ENCODE results near the gene ASPHD1. TPM values are rescaled to one million over a fixed set of nuclear protein-coding genes. Genes with fewer than 3 reads are reported as not detected.

The ASPHD1 gene
- total and polyA plus RNA-seq, 4 experiments from 2014 or later, result not detected

GRCh38 chr16:29951625-29952365 is 51.5 kb downstream of the ASPHD1 start:
- ChIA-PET POLR2A (ENCODE audit: partially characterized antibody) (no interaction called here), CTCF (ENCODE audit: partially characterized antibody) (no interaction called here)
- Mint-ChIP-seq H3K4me1 (no peaks in the 10 kb centered on the region), H3K27ac (no peak overlapping the region), H3K27me3 (peaks cover 1 to 2% of the 10 kb centered on the region in 2 donors), H3K36me3 (no peaks in the 10 kb centered on the region), H3K4me3 (no peak overlapping the region), H3K9me3 (peaks cover 0 to 7% (median 2%) of the 10 kb centered on the region in 8 donors)
- Histone ChIP-seq H3K9me3 (ENCODE audit: control insufficient read depth in 1 of 2, low read length in 2 of 2) (no peaks in the 10 kb centered on the region), H3K27ac (ENCODE audit: low read depth, low read length) (no peak overlapping the region), H3K36me3 (ENCODE audit: insufficient read depth, low read length) (no peaks in the 10 kb centered on the region), H3K27me3 (ENCODE audit: insufficient read depth, low read length) (no peaks in the 10 kb centered on the region), H3K4me3 (ENCODE audit: low read length in 2 of 2) (no peak overlapping the region), H3K4me1 (ENCODE audit: insufficient read depth, low read length) (no peaks in the 10 kb centered on the region)
- no peak for DNase-seq
- intact Hi-C loops (cut with micrococcal nuclease), result no loop called here

Other genes starting within 250 kb of the ASPHD1 start
- gene SPN, start 237.2 kb upstream of the ASPHD1 start, total RNA-seq, result 100 to 1,000 TPM; 168 to 175 TPM
- gene SPN, start 237.2 kb upstream of the ASPHD1 start, polyA plus RNA-seq, result 100 to 1,000 TPM in 1 of 2 donors, 10 to 100 TPM in 1; 86.3 to 208 TPM
- 1 to 10 TPM in 1 of 2 experiments, under 1 TPM in 1; 0.99 to 1.1 TPM for gene QPRT, start 221.3 kb upstream of the ASPHD1 start, total RNA-seq
- gene QPRT, start 221.3 kb upstream of the ASPHD1 start, polyA plus RNA-seq, result under 1 TPM; 0.53 to 0.69 TPM
- 100 to 1,000 TPM; 139 to 143 TPM for gene C16orf54, start 154.5 kb upstream of the ASPHD1 start, total RNA-seq
- gene C16orf54, start 154.5 kb upstream of the ASPHD1 start, polyA plus RNA-seq, result 10 to 100 TPM; 11.8 to 56.8 TPM
- not detected for gene ZG16, start 122.2 kb upstream of the ASPHD1 start, total RNA-seq
- gene ZG16, start 122.2 kb upstream of the ASPHD1 start, polyA plus RNA-seq, result not detected
- 10 to 100 TPM; 89.4 to 98.6 TPM for gene KIF22, start 109.7 kb upstream of the ASPHD1 start, total RNA-seq
- gene KIF22, start 109.7 kb upstream of the ASPHD1 start, polyA plus RNA-seq, result 10 to 100 TPM; 35.7 to 54.2 TPM
- gene MAZ, start 94.0 kb upstream of the ASPHD1 start, total RNA-seq, result 100 to 1,000 TPM; 258 to 264 TPM
- 10 to 100 TPM; 40.3 to 69.1 TPM for gene MAZ, start 94.0 kb upstream of the ASPHD1 start, polyA plus RNA-seq
- gene PRRT2, start 88.3 kb upstream of the ASPHD1 start, total RNA-seq, result 1 to 10 TPM; 6.3 to 6.9 TPM
- gene PRRT2, start 88.3 kb upstream of the ASPHD1 start, polyA plus RNA-seq, result under 1 TPM; 0.20 to 0.37 TPM
- 10 to 100 TPM; 43.7 to 44.9 TPM for gene PAGR1, start 84.3 kb upstream of the ASPHD1 start, total RNA-seq
- gene PAGR1, start 84.3 kb upstream of the ASPHD1 start, polyA plus RNA-seq, result 10 to 100 TPM; 46.0 to 51.1 TPM
- gene MVP, start 80.0 kb upstream of the ASPHD1 start, total RNA-seq, result 100 to 1,000 TPM; 145 to 146 TPM
- 100 to 1,000 TPM; 172 to 187 TPM for gene MVP, start 80.0 kb upstream of the ASPHD1 start, polyA plus RNA-seq
- gene CDIPT, start 37.3 kb upstream of the ASPHD1 start, total RNA-seq, result 10 to 100 TPM; 76.2 to 79.8 TPM
- gene CDIPT, start 37.3 kb upstream of the ASPHD1 start, polyA plus RNA-seq, result 100 to 1,000 TPM in 1 of 2 donors, 10 to 100 TPM in 1; 87.2 to 123 TPM
- under 1 TPM in 1 of 2 experiments, not detected in 1; 0.70 TPM for gene SEZ6L2, start 938 bp upstream of the ASPHD1 start, total RNA-seq
- not detected for gene SEZ6L2, start 938 bp upstream of the ASPHD1 start, polyA plus RNA-seq
- gene KCTD13, start 25.7 kb downstream of the ASPHD1 start, total RNA-seq, result 10 to 100 TPM; 85.7 to 87.3 TPM
- 10 to 100 TPM in 1 of 2 donors, 1 to 10 TPM in 1; 6.0 to 16.3 TPM for gene KCTD13, start 25.7 kb downstream of the ASPHD1 start, polyA plus RNA-seq
- gene TMEM219, start 61.6 kb downstream of the ASPHD1 start, total RNA-seq, result 100 to 1,000 TPM in 1 of 2 experiments, 10 to 100 TPM in 1; 80.8 to 103 TPM
- gene TMEM219, start 61.6 kb downstream of the ASPHD1 start, polyA plus RNA-seq, result 100 to 1,000 TPM; 209 to 250 TPM
- 10 to 100 TPM; 53.8 to 56.0 TPM for gene TAOK2, start 73.4 kb downstream of the ASPHD1 start, total RNA-seq
- gene TAOK2, start 73.4 kb downstream of the ASPHD1 start, polyA plus RNA-seq, result 1 to 10 TPM; 1.7 to 8.2 TPM
- 10 to 100 TPM; 19.2 to 19.7 TPM for gene HIRIP3, start 95.1 kb downstream of the ASPHD1 start, total RNA-seq
- gene HIRIP3, start 95.1 kb downstream of the ASPHD1 start, polyA plus RNA-seq, result 10 to 100 TPM; 21.4 to 26.0 TPM
- 100 to 1,000 TPM; 124 to 126 TPM for gene INO80E, start 95.8 kb downstream of the ASPHD1 start, total RNA-seq
- gene INO80E, start 95.8 kb downstream of the ASPHD1 start, polyA plus RNA-seq, result 1 to 10 TPM; 6.7 to 7.3 TPM
- under 1 TPM in 1 of 2 experiments, not detected in 1; 0.80 TPM for gene DOC2A, start 110.5 kb downstream of the ASPHD1 start, total RNA-seq
- gene DOC2A, start 110.5 kb downstream of the ASPHD1 start, polyA plus RNA-seq, result not detected
- not detected for gene C16orf92, start 122.7 kb downstream of the ASPHD1 start, total RNA-seq
- not detected for gene C16orf92, start 122.7 kb downstream of the ASPHD1 start, polyA plus RNA-seq
- not detected for gene TLCD3B, start 130.8 kb downstream of the ASPHD1 start, total RNA-seq
- not detected for gene TLCD3B, start 130.8 kb downstream of the ASPHD1 start, polyA plus RNA-seq
- 100 to 1,000 TPM; 558 to 563 TPM for gene ALDOA, start 165.3 kb downstream of the ASPHD1 start, total RNA-seq
- gene ALDOA, start 165.3 kb downstream of the ASPHD1 start, polyA plus RNA-seq, result 1,000 to 10,000 TPM; 1,058 to 1,115 TPM
- gene PPP4C, start 175.5 kb downstream of the ASPHD1 start, total RNA-seq, result 10 to 100 TPM; 75.8 to 86.3 TPM
- gene PPP4C, start 175.5 kb downstream of the ASPHD1 start, polyA plus RNA-seq, result 100 to 1,000 TPM; 167 to 276 TPM
- gene TBX6, start 191.4 kb downstream of the ASPHD1 start, total RNA-seq, result 1 to 10 TPM; 1.3 to 1.4 TPM
- under 1 TPM in 1 of 2 donors, not detected in 1; 0.36 TPM for gene TBX6, start 191.4 kb downstream of the ASPHD1 start, polyA plus RNA-seq
- gene YPEL3, start 195.7 kb downstream of the ASPHD1 start, total RNA-seq, result 100 to 1,000 TPM; 263 to 266 TPM
- 100 to 1,000 TPM; 172 to 331 TPM for gene YPEL3, start 195.7 kb downstream of the ASPHD1 start, polyA plus RNA-seq
- 10 to 100 TPM; 31.5 to 37.2 TPM for gene GDPD3, start 213.0 kb downstream of the ASPHD1 start, total RNA-seq
- gene GDPD3, start 213.0 kb downstream of the ASPHD1 start, polyA plus RNA-seq, result under 1 TPM in 1 of 2 donors, not detected in 1; 0.25 TPM
- 10 to 100 TPM; 87.4 to 90.4 TPM for gene MAPK3, start 222.7 kb downstream of the ASPHD1 start, total RNA-seq
- gene MAPK3, start 222.7 kb downstream of the ASPHD1 start, polyA plus RNA-seq, result 10 to 100 TPM in 1 of 2 donors, 1 to 10 TPM in 1; 9.9 to 10.6 TPM

Measured in CD4-positive, alpha-beta memory T cell (primary cell).